Stimulated activated CD4-positive, alpha-beta T cell treated with anti-CD3 and anti-CD28 coated beads, Interleukin-1b, Interleukin-23, amount 100 ng/mL, for 4 hours (primary cell): ENCODE results near the gene SNX10.

Source experiments
- DNase-seq, 2 donors: peaks; one replicate each; pipeline ENCODE4 v3.0.0-alpha.2; 2020; ENCODE audit warnings: low read depth in 2 of 2

SNX10 gene

GRCh38 chr7:26399736-26400135 lies 108.1 kb downstream of the SNX10 start:
- DNase-seq: no peak

DNA sequence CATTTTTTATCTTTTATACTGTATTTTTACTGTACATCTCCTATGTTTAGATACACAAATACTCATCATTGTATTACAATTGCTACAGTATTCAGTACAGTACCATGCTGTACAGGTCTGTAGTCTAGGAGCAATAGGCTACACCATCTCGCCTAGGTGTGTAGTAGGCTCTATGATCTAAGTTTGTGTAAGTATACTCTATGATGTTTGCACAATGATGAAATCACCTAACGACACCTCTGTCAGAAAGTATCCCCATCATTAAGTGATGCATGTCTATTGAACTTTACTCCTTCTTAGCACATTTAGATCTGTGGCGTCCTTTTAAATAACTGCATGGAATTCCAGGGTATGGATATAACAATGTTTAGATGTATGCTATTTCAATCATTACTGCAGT lies 112.0 kb downstream of the SNX10 start:
- DNase-seq: no peak

DNA sequence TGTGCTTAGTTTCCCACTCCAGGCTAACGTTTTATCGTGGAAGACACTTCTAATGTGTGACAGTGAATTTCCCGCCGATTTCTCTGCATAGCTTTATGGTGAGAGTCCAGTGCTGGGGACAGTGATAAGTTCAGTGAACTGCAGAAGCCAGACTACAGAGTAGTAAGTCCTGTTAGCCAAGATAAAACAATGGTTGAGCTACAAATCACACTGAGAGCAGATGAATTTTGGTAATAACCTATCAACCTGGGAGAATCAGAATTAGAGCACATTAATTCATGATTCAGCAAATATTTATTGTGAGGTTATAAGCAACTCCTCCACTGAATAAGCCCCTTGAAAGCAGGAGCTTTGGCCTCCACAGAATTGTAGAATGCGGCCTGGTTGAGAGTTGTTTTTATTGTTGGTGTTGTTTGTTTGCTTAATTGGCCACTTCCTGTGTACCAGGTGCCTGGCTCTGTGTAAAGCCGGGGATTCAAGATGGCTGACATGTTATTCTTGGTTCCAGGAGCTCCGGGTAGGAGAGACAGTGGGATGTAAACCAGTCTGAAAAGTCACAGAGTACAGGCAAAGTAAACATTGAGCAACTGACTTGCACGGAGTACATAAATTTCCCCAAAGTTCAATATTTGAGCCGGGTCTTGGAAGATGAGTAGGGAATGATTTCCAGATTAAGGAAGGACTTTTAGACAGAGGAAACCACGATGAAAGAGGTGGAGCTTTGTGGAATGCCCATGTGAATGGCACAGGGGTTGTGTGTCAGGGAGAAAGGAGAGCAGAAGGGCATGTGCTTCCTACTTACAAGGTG lies 112.7 kb downstream of the SNX10 start:
- no peak for DNase-seq

DNA sequence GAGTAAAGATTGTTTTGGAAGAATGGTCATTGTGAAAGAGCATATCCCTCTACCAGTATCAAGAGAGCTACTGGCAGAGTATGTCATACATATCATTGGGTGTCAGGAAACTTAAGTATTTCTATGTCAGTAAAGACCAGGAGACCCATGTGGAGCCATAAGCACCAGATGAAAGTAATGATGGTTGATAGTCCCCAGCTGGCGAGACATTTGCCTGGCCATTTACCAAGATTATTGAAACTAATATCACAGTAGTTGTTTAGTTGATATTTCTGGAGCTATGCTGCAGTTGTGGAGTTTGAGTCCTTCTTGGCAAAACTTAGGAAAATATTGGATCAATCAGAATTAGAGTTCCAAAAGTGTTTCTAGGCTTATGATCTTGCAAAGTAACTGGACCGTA lies 114.8 kb downstream of the SNX10 start:
- DNase-seq: no peak

DNA sequence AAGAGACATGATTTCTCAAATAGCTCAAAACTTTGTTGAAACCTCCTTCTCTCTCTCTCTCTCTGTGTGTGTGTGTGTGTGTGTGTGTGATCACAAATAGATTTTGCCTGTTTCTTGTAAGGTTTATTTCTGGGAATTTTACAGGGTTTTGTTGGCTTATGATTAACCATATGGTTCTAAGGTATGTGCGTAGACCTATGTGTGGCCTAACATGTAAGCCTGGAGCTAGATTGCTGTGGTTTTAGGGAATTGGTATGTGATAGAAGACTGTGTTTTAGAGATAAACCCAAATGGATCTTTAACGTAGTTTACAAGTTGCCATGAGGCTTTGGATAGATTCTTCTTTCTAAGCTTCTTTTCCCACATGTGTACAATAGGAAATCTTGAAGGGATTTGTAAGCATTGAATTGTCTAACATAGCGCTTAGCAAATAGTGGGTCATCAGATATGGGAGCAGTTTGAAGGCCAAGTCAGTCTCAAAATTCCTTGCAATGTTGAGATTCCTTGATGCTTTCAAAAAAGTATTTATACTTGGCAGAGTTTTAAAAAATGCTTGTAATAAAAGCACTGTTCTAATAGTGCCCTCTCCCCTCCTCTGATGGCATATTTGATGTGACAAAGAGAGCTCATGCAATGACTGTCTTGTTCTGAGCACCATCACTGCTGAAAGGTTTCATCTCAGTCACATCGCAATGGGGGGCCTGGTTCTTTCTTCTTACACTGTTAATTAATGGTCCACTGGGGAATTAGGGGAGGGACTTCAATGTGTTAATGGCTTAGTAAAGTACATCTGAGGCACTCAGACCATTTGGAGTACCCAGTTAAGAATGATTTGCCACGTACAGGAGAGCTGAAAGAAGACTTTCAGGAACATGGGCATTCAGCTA lies 118.2 kb downstream of the SNX10 start:
- no peak for DNase-seq

DNA sequence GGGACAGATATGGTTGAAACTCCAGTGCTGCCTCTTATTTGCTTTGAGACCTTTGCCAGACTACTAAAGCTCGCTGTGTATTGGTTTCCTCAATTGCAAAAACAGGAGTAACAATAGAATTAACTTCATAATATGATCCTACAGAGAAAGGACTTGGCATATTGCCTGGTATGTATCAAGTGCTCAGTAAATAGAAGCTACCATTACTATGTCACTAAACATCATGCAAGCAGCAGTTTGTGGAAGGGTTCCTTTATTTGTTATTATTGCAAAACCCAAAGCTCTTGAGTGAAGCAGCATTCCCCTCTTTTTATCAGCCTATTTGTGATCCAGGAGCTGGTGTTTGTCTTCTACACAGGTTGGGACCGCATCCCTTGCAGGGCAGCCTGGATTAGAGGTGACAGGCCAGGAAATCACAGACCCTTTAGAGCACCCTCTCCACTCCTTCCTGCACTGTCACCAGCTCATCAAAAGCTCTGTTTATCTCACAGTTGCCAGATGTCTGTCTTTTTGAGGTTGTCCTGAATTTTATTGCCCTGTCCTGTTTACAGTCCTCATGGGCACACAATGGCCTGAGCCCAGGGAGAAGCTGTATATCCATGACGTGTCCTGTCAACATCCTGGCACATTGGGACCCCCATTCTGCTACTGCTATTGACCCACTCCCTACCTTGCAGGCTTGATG lies 121.5 kb downstream of the SNX10 start:
- DNase-seq: no peak

- DNase-seq: no peak
Measured at GRCh38 chr7:26416004-26416403, 124.3 kb downstream of the SNX10 start.

GRCh38 chr7:26417911-26418413 lies 126.3 kb downstream of the SNX10 start:
- DNase-seq: no peak

DNA sequence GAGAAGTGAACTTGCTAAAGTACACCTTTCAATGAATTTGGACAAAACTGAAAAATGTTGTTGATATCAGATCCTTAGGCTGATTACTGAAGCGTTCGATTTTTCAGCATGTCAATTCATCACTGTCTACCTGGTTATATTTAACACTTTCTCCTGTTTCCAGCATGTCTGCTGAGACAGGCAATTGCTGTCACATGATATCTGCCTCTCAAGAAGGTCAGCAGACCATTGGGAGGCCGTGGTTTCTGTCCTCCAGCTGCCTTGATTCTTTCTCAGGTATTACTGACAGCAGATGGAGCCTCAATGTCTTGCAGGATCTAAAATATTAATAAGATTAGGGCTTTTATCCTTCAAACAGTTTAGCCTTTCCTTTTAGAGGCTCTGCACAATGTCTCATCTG lies 127.5 kb downstream of the SNX10 start:
- DNase-seq: no peak

- DNase-seq: no peak
Measured at GRCh38 chr7:26420422-26421019, 128.9 kb downstream of the SNX10 start.

DNA sequence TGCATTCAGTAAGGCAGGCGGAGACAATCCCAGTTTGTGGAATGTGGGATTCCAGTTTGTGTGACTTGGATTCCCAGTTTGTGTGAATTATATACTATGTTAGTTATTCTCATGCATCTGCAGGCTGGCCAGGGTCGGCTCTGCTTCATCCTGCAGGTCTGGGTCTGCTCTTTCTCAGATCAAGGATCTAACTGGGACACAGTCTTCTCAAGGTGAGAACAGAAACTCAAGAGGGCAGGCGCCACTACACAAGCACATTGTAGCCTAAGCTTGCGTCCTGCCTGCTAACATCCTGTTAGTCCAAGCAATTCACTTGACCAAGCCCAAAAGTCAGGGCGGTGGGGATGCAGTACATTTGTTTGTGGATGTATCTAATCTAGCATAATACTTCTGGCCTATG lies 131.1 kb downstream of the SNX10 start:
- no peak for DNase-seq

DNA sequence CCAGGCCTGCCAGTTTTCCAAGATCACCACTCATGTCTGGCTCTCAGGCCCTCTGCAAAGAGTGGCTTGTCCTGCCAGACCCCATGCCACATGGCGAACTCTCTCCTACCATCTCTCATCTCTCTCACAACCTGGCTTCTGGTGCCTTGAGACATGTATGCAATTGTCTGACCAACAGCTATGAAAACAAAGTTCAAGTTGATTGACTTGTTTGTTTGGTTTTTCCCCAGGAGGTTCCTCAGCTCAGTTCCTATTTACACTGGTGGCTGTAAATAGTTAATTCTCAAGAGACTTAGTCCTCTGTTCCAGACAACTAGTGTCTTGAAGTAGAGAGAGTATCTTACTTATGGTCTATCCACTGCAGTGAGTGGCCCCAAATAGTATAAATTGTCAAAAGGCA lies 131.8 kb downstream of the SNX10 start:
- DNase-seq: no peak
